ENCODE results near the gene METTL24.
"Not testable (repeated sequence)": the region's sequence is repeated elsewhere in the genome, so short reads cannot be mapped to it uniquely, and the experiment has no call there.

The METTL24 gene

GRCh38 chr6:110250058-110250457 is 108.1 kb downstream of the METTL24 start:
- no peak for FAIRE-seq

- no peak for FAIRE-seq
These were observed 111.1 kb downstream of the METTL24 start for GRCh38 chr6:110246900-110247546.

GRCh38 chr6:110246378-110246777 is 111.8 kb downstream of the METTL24 start:
- FAIRE-seq, result no peak

GRCh38 chr6:110244621-110245020 is 113.5 kb downstream of the METTL24 start:
- FAIRE-seq, result not testable (repeated sequence)

- no peak for FAIRE-seq
These were observed 118.4 kb downstream of the METTL24 start for GRCh38 chr6:110239526-110240274.

- not testable (repeated sequence) for FAIRE-seq
These were observed 122.1 kb downstream of the METTL24 start for GRCh38 chr6:110236007-110236406.

GRCh38 chr6:110233770-110234374 is 124.3 kb downstream of the METTL24 start:
- no peak for FAIRE-seq

GRCh38 chr6:110232450-110232849 is 125.7 kb downstream of the METTL24 start:
- FAIRE-seq, result no peak

GRCh38 chr6:110226261-110226660 is 131.9 kb downstream of the METTL24 start:
- no peak for FAIRE-seq

GRCh38 chr6:110221738-110222137 is 136.4 kb downstream of the METTL24 start:
- FAIRE-seq, result no peak

GRCh38 chr6:110217266-110217665 is 140.9 kb downstream of the METTL24 start:
- FAIRE-seq, result no peak

GRCh38 chr6:110216140-110216539 is 142.0 kb downstream of the METTL24 start:
- no peak for FAIRE-seq

GRCh38 chr6:110214338-110214737 is 143.8 kb downstream of the METTL24 start:
- no peak for FAIRE-seq

- no peak for FAIRE-seq
These were observed 146.4 kb downstream of the METTL24 start for GRCh38 chr6:110211753-110212152.

GRCh38 chr6:110207652-110208051 is 150.5 kb downstream of the METTL24 start:
- FAIRE-seq, result no peak

GRCh38 chr6:110201151-110201884 is 156.8 kb downstream of the METTL24 start:
- FAIRE-seq, result no peak

- peak; percentile 53 for FAIRE-seq
These were observed 159.6 kb downstream of the METTL24 start for GRCh38 chr6:110198561-110198960.

- no peak for FAIRE-seq
These were observed 161.3 kb downstream of the METTL24 start for GRCh38 chr6:110196874-110197273.

GRCh38 chr6:110195639-110196038 is 162.5 kb downstream of the METTL24 start:
- no peak for FAIRE-seq
